NCI-H1092 treated with DMSO at 0.1 percent for 48 hours (cell line): Measurements from ENCODE around the gene HIVEP3.
A peak's percentile ranks its signal among the peaks of the same experiment; 100 is the strongest.

Experiments
- DNase-seq: peaks from one replicate; lab custom pipeline; 2025; lab: John Stamatoyannopoulos, UW

Gene HIVEP3

GRCh38 chr1:41665962-41666917, 252.5 kb downstream of the HIVEP3 start:
- DNase-seq = no peak

- no peak for DNase-seq
These were observed 253.7 kb downstream of the HIVEP3 start for GRCh38 chr1:41664861-41665640.

- no peak for DNase-seq
These were observed 254.9 kb downstream of the HIVEP3 start for GRCh38 chr1:41663671-41664400.

GRCh38 chr1:41662765-41663437, 255.8 kb downstream of the HIVEP3 start:
- no peak for DNase-seq

GRCh38 chr1:41662061-41662764, 256.5 kb downstream of the HIVEP3 start:
- peak; percentile 32 for DNase-seq

- peak; percentile 32 for DNase-seq
These were observed 257.2 kb downstream of the HIVEP3 start for GRCh38 chr1:41661428-41662060.

GRCh38 chr1:41660570-41661427, 257.9 kb downstream of the HIVEP3 start:
- DNase-seq = no peak

GRCh38 chr1:41659903-41660302, 258.8 kb downstream of the HIVEP3 start:
- DNase-seq = no peak

- no peak for DNase-seq
These were observed 259.6 kb downstream of the HIVEP3 start for GRCh38 chr1:41659159-41659495.

- no peak for DNase-seq
These were observed 260.1 kb downstream of the HIVEP3 start for GRCh38 chr1:41658431-41659158.

- no peak for DNase-seq
These were observed 260.9 kb downstream of the HIVEP3 start for GRCh38 chr1:41657679-41658295.

GRCh38 chr1:41656825-41657500, 261.8 kb downstream of the HIVEP3 start:
- DNase-seq = no peak

GRCh38 chr1:41656068-41656467, 262.7 kb downstream of the HIVEP3 start:
- DNase-seq = no peak

- DNase-seq = no peak
These were observed 263.1 kb downstream of the HIVEP3 start for GRCh38 chr1:41655632-41656031.

- peak; percentile 15 for DNase-seq
These were observed 265.1 kb downstream of the HIVEP3 start for GRCh38 chr1:41653574-41653973.

GRCh38 chr1:41652384-41653265, 266.1 kb downstream of the HIVEP3 start:
- no peak for DNase-seq
